UCSD-AML1 (cell line): ENCODE results near the gene ENOX2.

Experiments used
- DNase-seq: peaks from one replicate; lab custom pipeline; 2025; ENCODE audit not compliant: unreplicated experiment; lab: John Stamatoyannopoulos, UW

The ENOX2 gene

DNA sequence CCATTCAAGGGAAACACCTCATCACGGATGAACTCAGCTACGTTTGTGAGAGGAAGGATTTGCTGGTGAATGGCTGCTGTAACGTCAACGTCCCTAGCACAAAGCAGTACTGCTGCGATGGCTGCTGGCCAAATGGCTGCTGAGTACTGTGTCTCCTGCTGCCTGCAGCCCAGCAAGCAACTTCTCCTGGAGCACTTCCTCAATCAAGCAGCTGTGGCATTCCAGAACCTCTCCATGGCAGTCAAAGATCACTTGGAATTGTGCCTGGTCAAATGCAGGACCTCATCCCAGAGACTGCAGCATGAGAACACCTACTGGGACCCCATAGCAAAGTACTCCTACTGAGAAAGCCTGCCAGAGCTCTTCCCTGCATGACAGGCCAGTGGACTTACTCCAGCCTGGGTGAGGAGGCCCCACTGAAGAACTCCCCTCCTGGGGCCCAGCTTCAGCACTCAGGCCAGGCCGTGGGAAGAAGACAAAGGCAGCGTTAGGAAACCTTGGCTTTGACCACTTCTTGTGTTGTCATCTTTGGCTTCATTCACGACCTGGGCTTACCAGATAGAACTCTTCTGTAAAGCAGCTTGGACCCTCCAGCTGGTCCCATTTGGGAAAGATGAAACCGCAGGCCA is 256.9 kb downstream of the ENOX2 start:
- no peak for DNase-seq

GRCh38 chrX:130637591-130637990 is 265.4 kb downstream of the ENOX2 start:
- no peak for DNase-seq

GRCh38 chrX:130636277-130636676 is 266.7 kb downstream of the ENOX2 start:
- no peak for DNase-seq

DNA sequence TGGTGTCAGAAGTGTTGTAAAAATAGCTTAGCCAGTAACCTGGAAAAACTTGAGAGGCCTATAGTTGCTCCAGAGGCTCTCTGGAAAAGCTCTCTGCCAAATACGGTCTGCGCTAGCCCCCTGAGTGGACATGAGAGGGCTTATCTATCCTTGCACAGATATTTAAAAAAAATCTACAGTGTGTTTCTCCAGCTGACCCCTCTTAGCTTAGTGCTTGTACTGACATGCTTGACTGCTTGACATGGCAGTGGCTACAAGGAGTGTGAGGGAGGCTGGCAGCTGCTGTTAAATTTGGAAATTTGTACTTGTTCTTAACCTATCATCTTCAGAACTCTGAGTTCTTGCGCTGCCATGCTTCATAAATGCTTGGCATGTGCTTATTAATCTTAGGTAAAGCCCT is 272.0 kb downstream of the ENOX2 start:
- DNase-seq = no peak

- no peak for DNase-seq
Observed at GRCh38 chrX:130628516-130628915, 274.5 kb downstream of the ENOX2 start.

GRCh38 chrX:130626521-130626920 is 276.5 kb downstream of the ENOX2 start:
- DNase-seq = no peak

GRCh38 chrX:130625386-130625785 is 277.6 kb downstream of the ENOX2 start:
- DNase-seq = peak; percentile 8

DNA sequence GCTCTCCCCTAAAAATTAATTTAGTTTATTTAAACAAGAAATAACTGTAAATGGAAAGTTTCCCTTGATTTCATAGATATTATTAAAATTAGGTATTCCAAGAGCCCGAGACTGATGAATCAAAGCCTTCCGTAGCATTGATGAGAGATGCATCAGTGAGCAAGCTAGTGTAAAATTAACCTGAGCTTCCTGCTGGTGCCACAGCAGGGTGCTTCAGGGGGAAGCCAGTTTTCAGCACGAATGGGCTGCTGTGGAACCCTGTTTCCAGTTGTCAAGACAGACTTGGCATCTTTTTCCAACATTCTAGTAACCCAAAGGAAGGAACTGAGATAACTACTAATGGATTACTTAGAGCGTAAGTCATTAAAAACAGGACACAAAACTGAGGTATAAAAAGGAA is 279.5 kb downstream of the ENOX2 start:
- DNase-seq = no peak

DNA sequence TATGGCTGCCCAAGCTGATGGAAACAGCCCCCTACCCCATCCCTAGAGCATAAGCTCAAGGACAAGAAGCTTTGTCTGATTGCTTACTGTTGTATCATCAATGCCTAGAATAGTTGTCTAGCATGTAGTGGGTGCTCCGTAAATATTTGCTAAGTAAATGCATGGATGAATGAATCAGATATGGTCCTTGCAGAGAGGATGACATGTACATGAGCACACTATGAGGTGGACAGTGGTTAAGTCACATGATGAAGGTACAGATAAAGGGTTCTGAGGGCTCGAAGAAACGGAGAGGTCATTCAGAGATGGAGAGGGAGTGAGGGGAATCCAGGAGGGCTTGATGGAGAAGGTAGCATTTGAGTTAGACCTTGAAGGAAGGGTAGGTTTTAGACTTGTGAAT is 287.1 kb downstream of the ENOX2 start:
- DNase-seq = no peak

DNA sequence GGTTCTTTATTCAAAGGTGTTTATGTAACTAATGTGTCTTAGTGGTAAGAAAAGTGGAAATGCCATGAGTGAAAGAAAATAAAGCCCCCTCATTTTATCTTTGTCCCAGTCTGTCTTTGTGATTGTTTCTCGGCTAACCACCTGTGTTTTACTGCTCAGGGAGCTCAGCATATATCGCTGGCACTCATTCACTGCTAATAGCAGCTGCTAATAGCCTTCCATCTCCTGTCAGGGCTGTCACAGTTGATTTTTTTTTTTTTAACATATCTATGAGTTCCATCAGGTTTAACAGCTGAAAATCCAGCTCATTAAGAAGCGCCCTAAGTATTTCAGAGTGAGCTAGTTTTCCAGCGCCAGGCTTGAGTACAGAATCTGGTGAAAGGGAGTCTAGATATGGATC is 295.6 kb downstream of the ENOX2 start:
- no peak for DNase-seq

GRCh38 chrX:130606425-130606824 is 296.6 kb downstream of the ENOX2 start:
- no peak for DNase-seq

GRCh38 chrX:130604882-130605281 is 298.1 kb downstream of the ENOX2 start:
- DNase-seq = no peak

DNA sequence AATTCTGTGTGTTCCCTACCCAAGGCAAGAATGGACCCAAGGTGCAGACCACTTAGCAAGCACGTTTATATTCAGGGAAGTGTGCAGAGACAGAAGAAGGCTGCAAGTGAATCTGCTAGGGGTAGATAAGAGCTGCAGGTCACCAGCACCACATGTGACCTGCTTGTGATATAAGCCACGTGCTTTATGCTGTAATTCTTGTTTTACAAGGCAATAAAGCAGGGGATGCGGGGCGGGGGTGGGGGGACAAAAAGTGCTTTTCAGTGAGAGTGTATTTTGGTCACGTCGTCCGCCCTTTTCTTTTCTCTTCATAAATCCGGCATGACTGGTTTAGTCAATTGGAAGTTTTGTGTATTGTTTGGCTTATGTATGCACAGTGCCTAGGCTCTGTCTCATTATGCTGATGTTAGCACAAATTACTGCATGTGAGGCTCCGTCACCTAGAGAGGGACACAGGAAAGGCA is 308.5 kb downstream of the ENOX2 start:
- no peak for DNase-seq

- no peak for DNase-seq
Observed at GRCh38 chrX:130593911-130594310, 309.1 kb downstream of the ENOX2 start.

- no peak for DNase-seq
Observed at GRCh38 chrX:130592204-130592603, 310.8 kb downstream of the ENOX2 start.

GRCh38 chrX:130578906-130579305 is 324.1 kb downstream of the ENOX2 start:
- DNase-seq = no peak

GRCh38 chrX:130577431-130577830 is 325.6 kb downstream of the ENOX2 start:
- DNase-seq = no peak

- DNase-seq = peak; percentile 16
Observed at GRCh38 chrX:130575831-130576389, 327.1 kb downstream of the ENOX2 start.
